LNCaP clone FGC (cell line): ENCODE data around the gene KDM6A.
A peak's percentile ranks its signal among the peaks of the same experiment; 100 is the strongest.
"Not testable (repeated sequence)": the region's sequence is repeated elsewhere in the genome, so short reads cannot be mapped to it uniquely, and the experiment has no call there.

Experiments used
- DNase-seq: peaks from one replicate; pipeline ENCODE4 v3.0.0-alpha.2; 2011; ENCODE audit warnings: low read depth
- H3K4me3 ChIP-seq: 2 replicates; pipeline ENCODE4 v1.5.1; 2011; ENCODE audit warnings: mild to moderate bottlenecking, low read depth, low read length, control low read depth
- CTCF ChIP-seq: IDR thresholded peaks from 2 replicates; pipeline ENCODE4 v1.5.1; 2012; ENCODE audit warnings: mild to moderate bottlenecking; ENCODE audit not compliant: control insufficient read depth, insufficient read depth; ENCODE audit errors: extremely low read depth

Gene KDM6A

GRCh38 chrX:44908827-44909226, 35.8 kb downstream of the KDM6A start:
- no peak for TF ChIP-seq CTCF
- H3K4me3 ChIP-seq: no peak overlapping the region
- no peak for DNase-seq

GRCh38 chrX:44910508-44910907, 37.5 kb downstream of the KDM6A start:
- DNase-seq, H3K4me3 ChIP-seq: not testable (repeated sequence)

GRCh38 chrX:44911074-44911600, 38.1 kb downstream of the KDM6A start:
- DNase-seq, H3K4me3 ChIP-seq: not testable (repeated sequence)

GRCh38 chrX:44913656-44914531, 40.9 kb downstream of the KDM6A start:
- H3K4me3 ChIP-seq: no peak overlapping the region
- DNase-seq: no peak
- no peak for TF ChIP-seq CTCF

- no peak for TF ChIP-seq CTCF
- peak overlapping the region; percentile 14 for H3K4me3 ChIP-seq
- no peak for DNase-seq
Observed at GRCh38 chrX:44914532-44915198, 41.7 kb downstream of the KDM6A start.

GRCh38 chrX:44915361-44915868, 42.4 kb downstream of the KDM6A start:
- no peak for TF ChIP-seq CTCF
- H3K4me3 ChIP-seq: peak overlapping the region; percentile 14; the same call in 1 of the 2 replicates
- DNase-seq: no peak

- no peak overlapping the region for H3K4me3 ChIP-seq
- peak; percentile 35 for DNase-seq
- no peak for TF ChIP-seq CTCF
Observed at GRCh38 chrX:44918722-44919121, 45.7 kb downstream of the KDM6A start.

- TF ChIP-seq CTCF: no peak
- DNase-seq: no peak
- H3K4me3 ChIP-seq: no peak overlapping the region
Observed at GRCh38 chrX:44922980-44923379, 50.0 kb downstream of the KDM6A start.
